HEK293T (cell line): ENCODE measurements around the gene SCAP.

Experiments
- CTCF ChIA-PET: fragments of 350-600 bp; formaldehyde crosslinking; extraction: SDS; loops from one replicate; lab custom pipeline; 2021; ENCODE audit warnings: antibody characterized with exemption, inconsistent platforms; lab: Yijun Ruan, JAX
- POLR2A ChIA-PET: fragments of 350-600 bp; formaldehyde crosslinking; extraction: SDS; loops from one replicate; lab custom pipeline; 2020; ENCODE audit warnings: antibody characterized with exemption, inconsistent platforms; lab: Yijun Ruan, JAX
- DNase-seq: peaks from one replicate; pipeline ENCODE4 v3.0.0; 2012; ENCODE audit warnings: mixed read lengths; ENCODE audit errors: extremely low spot score
- ARNT ChIP-seq: fragments of 450-650 bp; IDR thresholded peaks from 2 replicates; pipeline ENCODE4 v1.6.1; 2017; ENCODE audit warnings: mild to moderate bottlenecking
- BHLHE40 ChIP-seq: fragments of 450-650 bp; IDR thresholded peaks from 2 replicates; pipeline ENCODE4 v1.6.1; 2016; ENCODE audit warnings: mild to moderate bottlenecking, moderate library complexity, borderline replicate concordance
- CTBP1 ChIP-seq: fragments of 450-650 bp; IDR thresholded peaks from 2 replicates; pipeline ENCODE4 v1.6.1; 2016; ENCODE audit warnings: borderline replicate concordance
- ELF4 ChIP-seq: fragments of 450-650 bp; IDR thresholded peaks from 2 replicates; pipeline ENCODE4 v1.6.1; 2017; ENCODE audit warnings: antibody characterized with exemption
- FOXA1 ChIP-seq: fragments of 450-650 bp; IDR thresholded peaks from 2 replicates; pipeline ENCODE4 v1.6.1; 2016; ENCODE audit warnings: mild to moderate bottlenecking
- FOXK2 ChIP-seq: fragments of 450-650 bp; IDR thresholded peaks from 2 replicates; pipeline ENCODE4 v1.6.1; 2016; ENCODE audit warnings: mild to moderate bottlenecking
- FOXM1 ChIP-seq: fragments of 450-650 bp; IDR thresholded peaks from 2 replicates; pipeline ENCODE4 v1.6.1; 2017; ENCODE audit warnings: mild to moderate bottlenecking, borderline replicate concordance
- HDGF ChIP-seq: fragments of 450-650 bp; IDR thresholded peaks from 2 replicates; pipeline ENCODE4 v1.6.1; 2017; ENCODE audit warnings: antibody characterized with exemption, borderline replicate concordance
- L3MBTL2 ChIP-seq: fragments of 450-650 bp; conservative IDR thresholded peaks from 2 replicates; pipeline ENCODE4 v1.6.1; 2016; ENCODE audit warnings: mild to moderate bottlenecking
- LEF1 ChIP-seq: fragments of 450-650 bp; IDR thresholded peaks from 2 replicates; pipeline ENCODE4 v1.6.1; 2017; ENCODE audit warnings: mild to moderate bottlenecking, borderline replicate concordance
- NFRKB ChIP-seq: fragments of 450-650 bp; IDR thresholded peaks from 2 replicates; pipeline ENCODE4 v1.6.1; 2016; ENCODE audit warnings: mild to moderate bottlenecking, moderate library complexity
- PKNOX1 ChIP-seq: fragments of 450-650 bp; IDR thresholded peaks from 2 replicates; pipeline ENCODE4 v1.6.1; 2016
- SP1 ChIP-seq: fragments of 450-650 bp; IDR thresholded peaks from 2 replicates; pipeline ENCODE4 v1.6.1; 2017
- SUZ12 ChIP-seq: fragments of 450-650 bp; IDR thresholded peaks from 2 replicates; pipeline ENCODE4 v1.6.1; 2016; ENCODE audit warnings: mild to moderate bottlenecking
- TARDBP ChIP-seq: fragments of 450-650 bp; IDR thresholded peaks from 2 replicates; pipeline ENCODE4 v1.6.1; 2016
- ZNF384 ChIP-seq: fragments of 450-650 bp; IDR thresholded peaks from 2 replicates; pipeline ENCODE4 v1.6.1; 2016

SCAP gene

GRCh38 chr3:47475570-47476329, at the start of gene SCAP:
TSS of gene SCAP (minus strand) at chr3:47475941. CDS start at chr3:47442993, 32,948 bp downstream.
- POLR2A ChIA-PET = interaction anchor here (0.8 to 1.7 kb wide), 7 partner anchors 13 to 60 kb away, joined by 3 to 7 read pairs (median 5); no protein-coding TSS in a partner anchor
- TF ChIP-seq FOXK2 (no peak), HDGF (no peak), NFRKB (no peak), ZNF384 (no peak), LEF1 (peak; percentile 95), CTBP1 (no peak), ARNT (peak; percentile 74; the same call in 1 of the 2 replicates), FOXA1 (no peak), SUZ12 (no peak), BHLHE40 (peak; percentile 78), SP1 (no peak), FOXM1 (no peak; the same call in 1 of the 2 replicates), L3MBTL2 (peak; percentile 80), TARDBP (no peak), ELF4 (peak; percentile 35; the same call in 1 of the 2 replicates), PKNOX1 (no peak)

DNA sequence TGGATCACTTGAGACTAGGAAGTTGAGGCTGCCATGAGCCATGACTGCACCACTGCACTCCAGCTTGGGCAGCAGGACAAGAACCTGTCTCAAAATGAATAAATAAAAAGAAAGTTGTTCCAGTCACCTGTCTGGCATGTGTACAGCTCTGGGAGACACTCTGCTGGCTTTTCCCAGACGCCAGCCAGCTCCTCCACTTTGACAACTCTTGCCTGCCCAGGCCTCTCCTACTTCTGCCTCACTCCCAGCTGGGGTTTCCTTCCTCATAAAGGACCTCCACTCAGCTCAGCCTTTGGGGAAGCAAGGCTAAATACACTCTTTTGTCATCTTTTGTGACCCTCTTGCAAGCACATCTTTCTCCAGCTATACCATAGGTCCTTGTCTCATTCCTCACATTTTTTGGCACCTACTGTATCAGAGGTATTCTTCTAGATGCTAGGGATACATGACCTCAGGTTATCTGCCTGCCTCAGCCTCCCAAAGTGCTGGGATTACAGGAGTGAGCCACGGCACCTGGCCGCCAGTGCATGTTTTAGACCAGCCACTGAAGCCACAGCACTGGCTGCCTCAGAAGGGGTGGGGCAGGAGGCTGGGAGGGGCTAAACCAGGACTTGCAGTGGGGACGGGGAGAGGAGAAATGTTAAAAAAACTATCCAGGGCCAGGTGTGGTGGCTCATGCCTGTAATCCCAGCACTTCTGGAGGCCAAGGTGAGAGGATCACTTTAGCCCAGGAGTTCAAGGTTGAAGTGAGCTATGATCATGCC, 47.8 kb upstream of the SCAP start:
- CTCF ChIA-PET = interaction anchor here (1.6 kb wide), 1 partner anchor 10 kb away, joined by 3 read pairs; no protein-coding TSS in a partner anchor

More at GRCh38 chr3:47475570-47476329, at the start of gene SCAP:
- peak; percentile 93 for DNase-seq
- CTCF ChIA-PET = interaction anchor here (0.7 to 1.4 kb wide), 3 partner anchors 8 to 55 kb away, joined by 3 to 6 read pairs (median 3); no protein-coding TSS in a partner anchor

DNA sequence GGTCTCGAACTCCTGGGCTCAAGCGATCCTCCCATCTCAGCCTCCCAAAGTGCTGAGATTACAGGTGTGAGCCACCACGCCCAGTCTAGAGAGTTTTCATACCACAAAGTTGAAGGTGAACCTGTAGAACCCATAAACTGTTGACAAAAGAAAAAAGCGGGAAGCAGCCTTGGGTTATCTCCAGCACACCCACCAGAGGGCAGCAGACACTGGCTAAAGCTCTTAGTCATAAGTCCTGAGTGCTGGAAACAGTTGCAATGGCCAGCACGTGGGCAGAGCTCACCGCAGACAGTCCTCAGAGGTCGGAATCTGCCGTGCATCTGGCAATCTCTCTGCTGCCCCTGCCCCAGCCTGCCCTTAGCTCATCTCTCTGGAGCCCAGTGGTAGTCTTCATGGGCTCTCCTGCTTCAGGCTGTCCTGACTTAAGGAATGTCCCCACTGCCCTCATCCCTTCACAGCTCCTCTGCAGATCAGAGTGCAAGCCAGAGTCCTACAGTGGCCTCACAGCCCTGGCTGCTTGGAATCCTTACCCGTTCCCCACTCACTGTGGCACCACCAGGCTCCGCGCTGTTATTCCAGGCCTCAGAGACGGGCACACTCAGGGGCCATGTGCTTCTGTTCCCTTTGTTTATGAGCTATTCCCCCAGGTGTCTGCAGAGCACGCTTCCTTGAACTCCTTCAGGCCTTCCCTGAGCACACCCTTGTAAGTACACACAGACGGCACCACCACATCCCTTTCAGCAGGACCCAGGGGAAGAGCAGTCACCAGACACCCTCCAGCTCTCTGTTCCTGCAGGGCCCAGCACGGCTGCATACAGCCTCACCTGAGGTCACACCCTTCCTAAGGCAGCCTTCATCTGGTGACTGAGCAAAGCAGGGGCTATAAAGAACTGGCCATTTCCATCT, 46.6 kb upstream of the SCAP start:
- ChIA-PET POLR2A (interaction anchor here (0.8 to 2.6 kb wide), 9 partner anchors 9 to 303 kb away, joined by 3 to 12 read pairs (median 4); partner anchors contain the start of genes DHX30, ELP6, PTPN23 and SCAP), CTCF (interaction anchor here (0.5 to 2.2 kb wide), 18 partner anchors 11 to 634 kb away, joined by 3 to 16 read pairs (median 3); no protein-coding TSS in a partner anchor)
- peak; percentile 89 for DNase-seq
- peak; percentile 99 for TF ChIP-seq L3MBTL2
- no peak for TF ChIP-seq BHLHE40
- peak; percentile 91 for TF ChIP-seq ZNF384
- no peak for TF ChIP-seq FOXA1
- peak; percentile 81; the same call in 1 of the 2 replicates for TF ChIP-seq HDGF
- TF ChIP-seq FOXK2 = no peak

More for the DNA sequence above, 47.8 kb upstream of the SCAP start:
- DNase-seq = no peak
- no peak for TF ChIP-seq SP1
- TF ChIP-seq FOXM1 = no peak
- TF ChIP-seq SUZ12 = no peak
- no peak for TF ChIP-seq ARNT
- TF ChIP-seq CTBP1 = no peak
- POLR2A ChIA-PET = interaction anchor here (1.0 to 2.0 kb wide), 4 partner anchors 10 to 279 kb away, joined by 4 to 12 read pairs (median 6); partner anchors contain the start of genes DHX30 and ELP6

GRCh38 chr3:47520756-47521155, 45.0 kb upstream of the SCAP start:
- no peak for TF ChIP-seq L3MBTL2
- no peak for TF ChIP-seq FOXA1
- no peak for TF ChIP-seq NFRKB
- no peak for TF ChIP-seq ELF4
- TF ChIP-seq PKNOX1 = no peak
- TF ChIP-seq LEF1 = no peak
- no peak for TF ChIP-seq FOXK2
- no peak for TF ChIP-seq HDGF
- TF ChIP-seq CTBP1 = no peak
- TF ChIP-seq ZNF384 = no peak
- TF ChIP-seq ARNT = no peak
- TF ChIP-seq SUZ12 = no peak
- DNase-seq = no peak
- CTCF ChIA-PET = interaction anchor here (0.5 to 2.2 kb wide), 3 partner anchors 35 to 290 kb away, joined by 3 to 16 read pairs (median 5); no protein-coding TSS in a partner anchor
- POLR2A ChIA-PET = interaction anchor here (2.6 kb wide), 1 partner anchor 304 kb away, joined by 9 read pairs; no protein-coding TSS in a partner anchor

DNA sequence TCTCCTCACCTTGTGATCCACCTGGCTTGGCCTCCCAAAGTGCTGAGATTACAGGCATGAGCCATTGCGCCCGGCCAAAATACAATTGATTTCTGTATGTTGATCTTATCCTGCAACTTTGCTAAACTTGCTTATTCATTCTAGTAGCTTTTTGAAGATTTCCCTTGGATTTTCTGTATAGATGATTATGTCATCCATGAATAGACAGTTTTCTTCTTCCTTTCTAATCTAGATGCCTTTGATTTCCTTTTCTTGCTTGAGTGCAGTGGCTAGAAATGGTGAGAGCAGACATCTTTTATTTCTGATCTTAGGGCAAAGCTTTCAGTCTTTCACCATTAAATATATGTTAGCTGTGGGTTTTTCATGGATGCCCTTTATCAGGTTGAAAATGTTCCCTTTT, 42.2 kb upstream of the SCAP start:
- POLR2A ChIA-PET = no interaction called here
- no peak for DNase-seq
- no peak for TF ChIP-seq FOXK2
- no peak for TF ChIP-seq ELF4
- no peak for TF ChIP-seq PKNOX1
- no peak for TF ChIP-seq BHLHE40
- no peak for TF ChIP-seq FOXA1
- no peak for TF ChIP-seq LEF1
- no peak for TF ChIP-seq L3MBTL2
- no peak for TF ChIP-seq CTBP1
- no peak for TF ChIP-seq ZNF384
- no peak for TF ChIP-seq FOXM1
- CTCF ChIA-PET = no interaction called here
